GM23338 (cell line): ENCODE data around the gene ACP2. TPM values are rescaled to one million over a fixed set of nuclear protein-coding genes. Genes with fewer than 3 reads are reported as not detected.

Source experiments
- ATAC-seq: fragments of 200-7000 bp; cut with Tn5 transposase; 3 replicates; pipeline ENCODE4 v1.9.1; 2020
- DNase-seq: peaks from one replicate; pipeline ENCODE4 v3.0.0-alpha.2; 2015; ENCODE audit warnings: low spot score
- H2AFZ ChIP-seq: fragments of 200-600 bp; sonication (generic); 2 replicates; pipeline ENCODE4 v1.8.0; 2016; ENCODE audit warnings: antibody characterized with exemption, mild to moderate bottlenecking, moderate library complexity
- H3F3A ChIP-seq: fragments of 200-600 bp; sonication (generic); replicated peaks from 2 replicates; pipeline ENCODE4 v1.8.0; 2017; ENCODE audit warnings: antibody characterized with exemption, mixed run types, low read depth
- H3K27ac ChIP-seq: fragments of 200-600 bp; sonication (generic); 2 replicates; pipeline ENCODE4 v1.6.1; 2016; ENCODE audit warnings: low read depth
- H3K27me3 ChIP-seq: fragments of 200-600 bp; sonication (generic); 2 replicates; pipeline ENCODE4 v1.8.0; 2016; ENCODE audit warnings: mild to moderate bottlenecking, mixed run types, moderate library complexity; ENCODE audit not compliant: insufficient read depth
- H3K36me3 ChIP-seq: fragments of 200-600 bp; sonication (generic); 2 replicates; pipeline ENCODE4 v1.8.0; 2016; ENCODE audit warnings: mild to moderate bottlenecking; ENCODE audit not compliant: insufficient read depth
- H3K4me1 ChIP-seq: fragments of 200-600 bp; sonication (generic); 2 replicates; pipeline ENCODE4 v1.8.0; 2016; ENCODE audit warnings: mild to moderate bottlenecking, moderate library complexity; ENCODE audit not compliant: insufficient read depth
- H3K4me2 ChIP-seq: fragments of 200-600 bp; sonication (generic); 2 replicates; pipeline ENCODE4 v1.7.1; 2017; ENCODE audit warnings: mixed run types
- H3K4me3 ChIP-seq: fragments of 200-600 bp; sonication (generic); 2 replicates; pipeline ENCODE4 v1.6.1; 2016; ENCODE audit warnings: mixed run types
- H3K79me2 ChIP-seq: fragments of 200-600 bp; sonication (generic); replicated peaks from 2 replicates; pipeline ENCODE4 v1.8.0; 2017; ENCODE audit warnings: mild to moderate bottlenecking; ENCODE audit not compliant: insufficient read depth
- H3K9me2 ChIP-seq: fragments of 200-600 bp; sonication (generic); 2 replicates; pipeline ENCODE4 v1.8.0; 2017; ENCODE audit not compliant: insufficient read depth
- H4K20me1 ChIP-seq: fragments of 200-600 bp; sonication (generic); replicated peaks from 2 replicates; pipeline ENCODE4 v1.8.0; 2017; ENCODE audit warnings: mild to moderate bottlenecking; ENCODE audit not compliant: insufficient read depth
- H3K27ac Mint-ChIP-seq: 2 replicates; pipeline ENCODE4 v1.8.0; 2020; ENCODE audit warnings: inconsistent platforms, mild to moderate bottlenecking, moderate library complexity, mixed read lengths
- H3K27me3 Mint-ChIP-seq: 3 replicates; pipeline ENCODE4 v1.8.0; 2022; ENCODE audit warnings: low read depth, mild to moderate bottlenecking, moderate library complexity, mixed read lengths, inconsistent platforms; ENCODE audit not compliant: insufficient read depth, poor library complexity
- H3K36me3 Mint-ChIP-seq: 3 replicates; pipeline ENCODE4 v1.8.0; 2021; ENCODE audit warnings: low read depth, mild to moderate bottlenecking, inconsistent platforms, moderate library complexity, mixed read lengths
- H3K4me1 Mint-ChIP-seq: 3 replicates; pipeline ENCODE4 v1.8.0; 2020; ENCODE audit warnings: mild to moderate bottlenecking, inconsistent platforms, mixed read lengths
- H3K4me3 Mint-ChIP-seq: 3 replicates; pipeline ENCODE4 v1.8.0; 2021; ENCODE audit warnings: moderate library complexity, mild to moderate bottlenecking, inconsistent platforms, mixed read lengths
- H3K9me3 Mint-ChIP-seq: 3 replicates; pipeline ENCODE4 v1.8.0; 2020; ENCODE audit warnings: moderate library complexity, mild to moderate bottlenecking, inconsistent platforms, mixed read lengths
- CREB1 ChIP-seq: fragments of 250-450 bp; sonication (Bioruptor Pico); IDR thresholded peaks from 2 replicates; pipeline ENCODE4 v1.5.0; 2020; ENCODE audit warnings: low read depth, mild to moderate bottlenecking, moderate library complexity
- CTCF ChIP-seq, 2 experiments: fragments of 200-600 bp in 1 of 2; sonication (generic) in 1 of 2; conservative IDR thresholded peaks; 2 replicates each; pipeline versions ENCODE4 v1.5.1 to v1.6.1; 2016 to 2017; ENCODE audit warnings: antibody characterized with exemption in 2 of 2, low read depth in 2 of 2, mild to moderate bottlenecking in 2 of 2, moderate library complexity in 1 of 2
- EZH2phosphoT487 ChIP-seq: fragments of 200-600 bp; sonication (generic); IDR thresholded peaks from one replicate; pipeline ENCODE4 v1.8.1; 2018; ENCODE audit warnings: antibody characterized with exemption; ENCODE audit not compliant: unreplicated experiment
- JUNB ChIP-seq: IDR thresholded peaks from one replicate; pipeline ENCODE4 v1.6.1; 2016; ENCODE audit warnings: antibody characterized with exemption; ENCODE audit not compliant: unreplicated experiment
- NANOG ChIP-seq: IDR thresholded peaks from 2 replicates; pipeline ENCODE4 v1.6.1; 2016; ENCODE audit warnings: antibody characterized with exemption, borderline replicate concordance
- POLR2AphosphoS5 ChIP-seq: IDR thresholded peaks from 2 replicates; pipeline ENCODE4 v1.6.1; 2016; ENCODE audit warnings: antibody characterized with exemption, low read depth
- REST ChIP-seq: IDR thresholded peaks from one replicate; pipeline ENCODE4 v1.6.1; 2018; ENCODE audit warnings: antibody characterized with exemption; ENCODE audit not compliant: unreplicated experiment
- STAT1 ChIP-seq: IDR thresholded peaks from one replicate; pipeline ENCODE4 v1.6.1; 2016; ENCODE audit warnings: antibody characterized with exemption; ENCODE audit not compliant: unreplicated experiment
- ZNF114 ChIP-seq: fragments of 250-450 bp; sonication (Bioruptor Pico); IDR thresholded peaks from 2 replicates; pipeline ENCODE4 v1.5.0; 2020; ENCODE audit warnings: mild to moderate bottlenecking, moderate library complexity
- ZNF331 ChIP-seq: fragments of 250-450 bp; sonication (Bioruptor Pico); IDR thresholded peaks from 2 replicates; pipeline ENCODE4 v1.5.0; 2020; ENCODE audit warnings: low read depth, mild to moderate bottlenecking, moderate library complexity
- polyA plus RNA-seq: library from polyadenylated mRNA; unstranded; fragments of >200 nt; fragmentation: Nextera tagmentation; extraction: Ambion mirVana; gene quantifications from 2 replicates; pipeline ENCODE4 v1.2.1, GENCODE V29; 2016
- total RNA-seq: library from RNA; depleted of rRNA; stranded (reverse); fragments of >200 nt; shearing (Covaris generic); gene quantifications from 2 replicates; pipeline ENCODE4 v1.2.3, GENCODE V29; 2014
- TF ChIP-seq, protein P1 (sequence below): IDR thresholded peaks from 2 replicates; pipeline ENCODE4 v1.6.1; 2016; ENCODE audit warnings: antibody characterized with exemption

Gene ACP2
- total and polyA plus RNA-seq, 2 experiments from 2014 or later = 7.3 to 32.1 TPM

GRCh38 chr11:47254386-47254785 is 5.8 kb upstream of the ACP2 start (continued):
- no peak for TF ChIP-seq POLR2AphosphoS5
- no peak for TF ChIP-seq CTCF (conservative IDR thresholded peaks at IDR 0.05; ENCODE audit: low read depth in 2 of 2)
- TF ChIP-seq REST = no peak
- TF ChIP-seq ZNF331 (CRISPR knock-in tag) = no peak
- no peak for TF ChIP-seq EZH2phosphoT487

DNA sequence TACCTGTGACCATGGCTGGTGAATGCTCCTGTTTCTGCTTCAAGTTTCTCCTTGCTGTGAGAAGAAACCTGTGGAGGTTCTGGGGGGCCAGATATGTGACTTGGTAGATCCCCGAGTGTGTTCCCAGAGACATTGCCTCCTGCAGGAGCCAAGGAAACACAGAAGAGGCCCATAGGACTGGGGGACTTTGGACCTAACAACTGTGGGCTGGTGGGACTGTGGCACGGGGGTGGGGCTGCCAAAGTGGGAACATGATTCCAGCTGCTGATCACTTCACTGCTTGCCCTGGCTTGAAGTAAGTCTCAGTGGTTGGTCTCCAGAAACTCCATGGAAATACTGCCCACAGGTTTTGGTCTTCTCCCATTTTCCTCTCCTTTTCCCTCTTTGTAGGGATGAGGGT is 5.0 kb upstream of the ACP2 start:
- Histone ChIP-seq H3K4me1 (peaks cover 24% of the 10 kb centered on the region), H4K20me1 (no peaks in the 10 kb centered on the region), H3K27me3 (no peaks in the 10 kb centered on the region), H3K4me2 (no peak overlapping the region), H3K79me2 (peaks cover 16% of the 10 kb centered on the region), H3K9me2 (no peaks in the 10 kb centered on the region), H3F3A (peaks cover 7% of the 10 kb centered on the region), H3K27ac (no peak overlapping the region), H3K4me3 (no peak overlapping the region), H2AFZ (no peak overlapping the region), H3K36me3 (no peaks in the 10 kb centered on the region)
- Mint-ChIP-seq H3K4me3 (no peak overlapping the region), H3K27ac (no peak overlapping the region), H3K4me1 (peaks cover 30% of the 10 kb centered on the region), H3K36me3 (no peaks in the 10 kb centered on the region), H3K27me3 (peaks cover 2% of the 10 kb centered on the region), H3K9me3 (no peaks in the 10 kb centered on the region)
- ATAC-seq (no peak), DNase-seq (no peak)
- no peak for TF ChIP-seq CTCF (conservative IDR thresholded peaks at IDR 0.05; ENCODE audit: low read depth in 2 of 2)
- TF ChIP-seq, protein P1, sequence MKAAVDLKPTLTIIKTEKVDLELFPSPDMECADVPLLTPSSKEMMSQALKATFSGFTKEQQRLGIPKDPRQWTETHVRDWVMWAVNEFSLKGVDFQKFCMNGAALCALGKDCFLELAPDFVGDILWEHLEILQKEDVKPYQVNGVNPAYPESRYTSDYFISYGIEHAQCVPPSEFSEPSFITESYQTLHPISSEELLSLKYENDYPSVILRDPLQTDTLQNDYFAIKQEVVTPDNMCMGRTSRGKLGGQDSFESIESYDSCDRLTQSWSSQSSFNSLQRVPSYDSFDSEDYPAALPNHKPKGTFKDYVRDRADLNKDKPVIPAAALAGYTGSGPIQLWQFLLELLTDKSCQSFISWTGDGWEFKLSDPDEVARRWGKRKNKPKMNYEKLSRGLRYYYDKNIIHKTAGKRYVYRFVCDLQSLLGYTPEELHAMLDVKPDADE = no peak
- no peak for TF ChIP-seq STAT1
- TF ChIP-seq CREB1 (CRISPR knock-in tag) = no peak
- no peak for TF ChIP-seq NANOG
- TF ChIP-seq JUNB = no peak
- TF ChIP-seq REST = no peak
- TF ChIP-seq ZNF114 = no peak
